Measurements from ENCODE around the gene PIAS3.
"Not testable (repeated sequence)": the region's sequence is repeated elsewhere in the genome, so short reads cannot be mapped to it uniquely, and the experiment has no call there.

Gene PIAS3

DNA sequence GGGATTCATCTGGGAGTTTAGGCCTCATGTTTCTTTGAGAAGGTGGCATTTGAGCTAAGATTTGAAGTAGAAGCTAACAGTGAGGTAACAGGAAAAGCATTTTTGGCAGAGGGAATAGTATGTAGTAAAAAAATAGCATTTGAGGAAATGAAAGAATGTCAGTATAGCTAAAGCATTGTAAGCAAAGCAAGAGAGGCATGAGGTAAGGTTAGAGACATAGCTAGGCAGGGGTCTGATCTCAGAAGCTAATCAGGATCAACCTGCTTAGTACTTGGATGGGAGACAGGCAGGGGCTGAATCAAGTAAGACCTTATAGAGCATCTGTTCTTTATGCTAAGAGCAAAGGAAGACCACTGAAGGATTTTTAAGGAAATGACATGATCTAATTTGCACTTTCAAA is 30.9 kb downstream of the PIAS3 start:
- Histone ChIP-seq H2AFZ (ENCODE audit: low read depth) (no peak overlapping the region), H3K79me2 (ENCODE audit: insufficient read depth, low read depth) (peaks cover 33% of the 10 kb centered on the region), H3K9ac (no peak overlapping the region), H3K4me3 (IDR thresholded peaks at IDR 0.05; ENCODE audit: insufficient read depth, low read depth, low read length) (no peak overlapping the region), H3K4me1 (ENCODE audit: low read depth, poor library complexity, severe bottlenecking) (peaks cover 45% of the 10 kb centered on the region), H4K20me1 (ENCODE audit: insufficient read depth) (no peaks in the 10 kb centered on the region), H3K4me2 (peak overlapping the region; percentile 1; the same call in 1 of the 2 replicates), H3K27me3 (ENCODE audit: insufficient read depth, low read depth) (no peaks in the 10 kb centered on the region), H3K36me3 (ENCODE audit: insufficient read depth) (peaks cover 39% of the 10 kb centered on the region), H3K27ac (peak overlapping the region; percentile 0; the same call in 1 of the 2 replicates)
- TF ChIP-seq, protein P1, sequence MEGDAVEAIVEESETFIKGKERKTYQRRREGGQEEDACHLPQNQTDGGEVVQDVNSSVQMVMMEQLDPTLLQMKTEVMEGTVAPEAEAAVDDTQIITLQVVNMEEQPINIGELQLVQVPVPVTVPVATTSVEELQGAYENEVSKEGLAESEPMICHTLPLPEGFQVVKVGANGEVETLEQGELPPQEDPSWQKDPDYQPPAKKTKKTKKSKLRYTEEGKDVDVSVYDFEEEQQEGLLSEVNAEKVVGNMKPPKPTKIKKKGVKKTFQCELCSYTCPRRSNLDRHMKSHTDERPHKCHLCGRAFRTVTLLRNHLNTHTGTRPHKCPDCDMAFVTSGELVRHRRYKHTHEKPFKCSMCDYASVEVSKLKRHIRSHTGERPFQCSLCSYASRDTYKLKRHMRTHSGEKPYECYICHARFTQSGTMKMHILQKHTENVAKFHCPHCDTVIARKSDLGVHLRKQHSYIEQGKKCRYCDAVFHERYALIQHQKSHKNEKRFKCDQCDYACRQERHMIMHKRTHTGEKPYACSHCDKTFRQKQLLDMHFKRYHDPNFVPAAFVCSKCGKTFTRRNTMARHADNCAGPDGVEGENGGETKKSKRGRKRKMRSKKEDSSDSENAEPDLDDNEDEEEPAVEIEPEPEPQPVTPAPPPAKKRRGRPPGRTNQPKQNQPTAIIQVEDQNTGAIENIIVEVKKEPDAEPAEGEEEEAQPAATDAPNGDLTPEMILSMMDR (conservative IDR thresholded peaks at IDR 0.05; ENCODE audit: low read depth, low read length): no peak

DNA sequence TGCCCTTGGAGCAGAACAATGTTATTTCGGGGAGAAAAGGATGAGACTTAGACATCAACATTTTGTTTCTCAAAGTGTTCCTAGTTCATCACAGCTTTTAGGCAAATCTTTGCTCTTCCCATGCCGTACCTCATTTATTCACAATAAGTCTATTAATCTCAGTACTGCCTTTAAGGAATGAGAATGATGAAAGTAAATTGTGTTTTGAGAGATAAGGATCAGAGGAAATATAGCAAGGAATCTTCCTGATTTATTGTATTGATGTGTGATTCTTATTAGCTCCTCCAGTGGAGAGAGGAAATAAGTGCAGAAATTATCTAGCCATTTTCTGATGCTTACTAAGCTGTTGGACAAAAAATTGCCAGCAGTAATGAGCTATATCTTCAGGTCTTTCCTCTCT is 32.9 kb downstream of the PIAS3 start:
- H3K36me3 ChIP-seq (ENCODE audit: insufficient read depth): peaks cover 37% of the 10 kb centered on the region
- peaks cover 39% of the 10 kb centered on the region for H3K79me2 ChIP-seq (ENCODE audit: insufficient read depth, low read depth)
- H2AFZ ChIP-seq (ENCODE audit: low read depth): no peak overlapping the region
- no peak overlapping the region for H3K9ac ChIP-seq
- TF ChIP-seq, protein P1 (conservative IDR thresholded peaks at IDR 0.05; ENCODE audit: low read depth, low read length): peak; percentile 46; the same call in 1 of the 2 replicates
- no peak overlapping the region for H3K27ac ChIP-seq
- H3K4me3 ChIP-seq (IDR thresholded peaks at IDR 0.05; ENCODE audit: insufficient read depth, low read depth, low read length): no peak overlapping the region
- H3K4me1 ChIP-seq (ENCODE audit: low read depth, poor library complexity, severe bottlenecking): peaks cover 49% of the 10 kb centered on the region
- no peaks in the 10 kb centered on the region for H4K20me1 ChIP-seq (ENCODE audit: insufficient read depth)
- no peaks in the 10 kb centered on the region for H3K27me3 ChIP-seq (ENCODE audit: insufficient read depth, low read depth)
- peak overlapping the region; percentile 96; the same call in 1 of the 2 replicates for H3K4me2 ChIP-seq

DNA sequence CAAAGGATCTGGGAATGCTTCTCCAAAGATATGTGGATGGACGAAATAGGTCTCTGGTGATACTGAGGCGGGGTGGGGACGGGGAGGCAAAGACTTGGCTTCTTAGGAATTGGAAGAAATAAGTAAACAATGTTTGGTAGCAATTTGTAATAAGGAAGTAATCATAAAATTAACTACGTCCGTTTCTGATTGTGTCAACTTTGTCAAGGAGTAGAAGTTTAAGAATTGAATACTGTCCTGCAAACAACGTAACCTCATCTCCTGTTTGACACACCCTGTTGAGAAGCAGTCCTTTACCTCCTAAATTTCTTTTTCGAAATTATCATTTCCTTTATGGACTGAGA is 34.4 kb downstream of the PIAS3 start:
- peak overlapping the region; percentile 89 for H2AFZ ChIP-seq (ENCODE audit: low read depth)
- peak overlapping the region; percentile 96 for H3K4me2 ChIP-seq
- TF ChIP-seq, protein P1 (conservative IDR thresholded peaks at IDR 0.05; ENCODE audit: low read depth, low read length): no peak
- H3K27me3 ChIP-seq (ENCODE audit: insufficient read depth, low read depth): no peaks in the 10 kb centered on the region
- H3K4me3 ChIP-seq (IDR thresholded peaks at IDR 0.05; ENCODE audit: insufficient read depth, low read depth, low read length): peak overlapping the region; percentile 96
- H3K27ac ChIP-seq: peak overlapping the region; percentile 72
- peaks cover 55% of the 10 kb centered on the region for H3K4me1 ChIP-seq (ENCODE audit: low read depth, poor library complexity, severe bottlenecking)
- no peaks in the 10 kb centered on the region for H4K20me1 ChIP-seq (ENCODE audit: insufficient read depth)
- peaks cover 51% of the 10 kb centered on the region for H3K79me2 ChIP-seq (ENCODE audit: insufficient read depth, low read depth)
- H3K9ac ChIP-seq: peak overlapping the region; percentile 82
- peaks cover 27% of the 10 kb centered on the region for H3K36me3 ChIP-seq (ENCODE audit: insufficient read depth)

DNA sequence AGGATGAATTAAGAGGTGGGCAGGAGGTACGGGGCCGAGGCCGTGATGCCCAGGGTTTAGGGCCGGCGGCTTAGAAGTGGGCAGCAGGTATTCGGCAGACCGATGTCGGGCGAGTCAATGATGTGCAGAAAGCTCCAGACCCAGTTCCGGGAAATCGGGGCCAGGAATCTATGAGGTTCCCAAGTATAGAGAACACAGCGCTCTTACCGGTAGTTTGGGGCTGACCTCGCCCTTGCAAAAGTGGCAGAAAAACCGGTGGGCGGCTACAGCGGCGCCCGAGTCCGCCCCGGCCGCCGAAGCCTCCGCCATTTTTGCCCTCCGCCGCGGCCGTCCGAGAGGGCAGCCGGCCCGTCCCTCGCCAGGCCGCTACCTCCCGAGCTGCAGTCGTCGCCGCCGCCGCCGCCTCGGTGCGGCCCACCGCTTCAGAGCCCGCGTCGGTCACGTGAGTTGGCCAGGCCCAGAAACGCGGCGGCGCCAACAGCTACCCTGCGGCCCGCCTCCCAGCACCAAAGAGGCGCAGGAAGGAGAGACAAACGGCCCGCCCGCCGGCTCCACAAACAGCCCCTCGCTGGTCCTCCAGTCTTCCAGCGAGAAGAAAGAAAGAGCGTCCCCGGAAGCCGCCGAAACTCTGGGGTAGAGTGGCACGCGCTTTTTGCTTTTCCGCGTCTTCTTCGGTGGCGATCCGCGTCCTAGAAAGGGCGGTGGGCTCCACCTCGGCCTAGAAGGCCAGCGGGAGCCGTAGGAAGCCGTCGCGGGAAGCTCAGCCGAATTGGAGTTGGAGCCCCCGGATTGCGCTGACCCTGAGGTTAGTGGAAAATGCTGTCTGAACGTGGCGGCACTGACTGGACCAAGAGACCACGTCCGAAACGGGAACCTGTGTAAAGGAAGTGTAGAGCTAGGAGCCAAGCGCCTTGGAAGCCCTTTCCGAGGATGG is 35.0 kb downstream of the PIAS3 start, which contains the start of the genes POLR3C and RNF115:
Gene POLR3C (plus strand): TSS at position 636 of the 934 bp plus-strand sequence. CDS start 1,577 bp downstream, outside the sequence.
Gene RNF115 (minus strand): TSS at position 531 of the 934 bp plus-strand sequence. CDS start 222 bp downstream, at position 309.
- peak within 1 kb of the TSS; percentile 89 for H2AFZ ChIP-seq (ENCODE audit: low read depth)
- no peaks in the 10 kb centered on the region for H4K20me1 ChIP-seq (ENCODE audit: insufficient read depth)
- peak within 1 kb of the TSS; percentile 72 for H3K27ac ChIP-seq
- H3K36me3 ChIP-seq (ENCODE audit: insufficient read depth): peaks cover 25% of the 10 kb centered on the region
- peaks cover 56% of the 10 kb centered on the region for H3K79me2 ChIP-seq (ENCODE audit: insufficient read depth, low read depth)
- TF ChIP-seq, protein P1 (conservative IDR thresholded peaks at IDR 0.05; ENCODE audit: low read depth, low read length): no peak
- peak within 1 kb of the TSS; percentile 96 for H3K4me2 ChIP-seq
- peak within 1 kb of the TSS; percentile 96 for H3K4me3 ChIP-seq (IDR thresholded peaks at IDR 0.05; ENCODE audit: insufficient read depth, low read depth, low read length)
- no peaks in the 10 kb centered on the region for H3K27me3 ChIP-seq (ENCODE audit: insufficient read depth, low read depth)
- H3K9ac ChIP-seq: peak within 1 kb of the TSS; percentile 82
- peaks cover 58% of the 10 kb centered on the region for H3K4me1 ChIP-seq (ENCODE audit: low read depth, poor library complexity, severe bottlenecking)

DNA sequence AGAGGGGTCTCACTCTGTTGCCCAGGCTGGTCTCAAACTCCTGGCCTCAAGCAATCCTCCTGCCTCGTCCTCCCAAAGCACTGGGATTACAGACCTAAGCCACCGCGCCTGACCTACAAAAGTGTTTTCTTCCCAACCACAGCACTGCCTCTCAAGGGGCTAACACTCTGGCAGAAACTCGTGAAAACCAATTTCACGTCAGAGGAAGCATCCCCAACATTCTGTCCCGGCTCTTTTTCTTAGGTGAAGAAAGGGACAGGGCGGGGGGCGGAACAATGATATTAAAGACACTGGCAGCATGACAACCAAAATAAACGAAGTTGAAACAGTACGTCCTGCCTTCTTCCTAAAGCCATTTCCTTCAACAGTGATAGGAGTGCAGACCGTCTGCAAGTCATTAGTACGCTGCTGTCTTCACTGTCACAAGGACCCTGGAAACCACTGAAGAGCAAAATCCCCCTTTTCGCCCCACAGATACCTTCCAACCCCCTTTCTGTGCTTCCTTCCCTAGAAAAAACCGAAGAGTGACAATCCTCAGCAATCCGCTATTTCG is 36.0 kb downstream of the PIAS3 start:
- not testable (repeated sequence) for H3K27me3 ChIP-seq (ENCODE audit: insufficient read depth, low read depth); H2AFZ ChIP-seq (ENCODE audit: low read depth); H3K27ac ChIP-seq; H4K20me1 ChIP-seq (ENCODE audit: insufficient read depth); H3K4me3 ChIP-seq (IDR thresholded peaks at IDR 0.05; ENCODE audit: insufficient read depth, low read depth, low read length); H3K4me2 ChIP-seq; H3K9ac ChIP-seq
- H3K36me3 ChIP-seq (ENCODE audit: insufficient read depth): peaks cover 20% of the 10 kb centered on the region
- H3K79me2 ChIP-seq (ENCODE audit: insufficient read depth, low read depth): peaks cover 59% of the 10 kb centered on the region
- H3K4me1 ChIP-seq (ENCODE audit: low read depth, poor library complexity, severe bottlenecking): peaks cover 54% of the 10 kb centered on the region

DNA sequence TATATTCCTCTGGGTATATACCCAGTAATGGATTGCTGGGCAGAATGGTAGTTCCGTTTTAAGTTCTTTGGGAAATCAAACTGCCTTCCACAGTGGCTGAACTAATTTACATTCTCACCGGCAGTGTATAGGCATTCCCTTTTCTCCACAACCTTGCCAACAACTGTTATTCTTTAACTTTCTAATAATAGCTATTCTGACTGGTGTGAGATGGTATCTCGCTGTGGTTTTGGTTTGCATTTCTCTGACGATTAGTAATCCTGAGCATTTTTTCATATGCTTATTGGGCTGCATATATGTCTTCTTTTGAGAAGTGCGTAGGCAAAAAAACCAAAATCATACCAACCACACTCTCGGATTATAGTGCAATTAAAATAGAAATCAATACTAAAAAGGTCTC is 40.8 kb downstream of the PIAS3 start:
- H3K4me3 ChIP-seq (IDR thresholded peaks at IDR 0.05; ENCODE audit: insufficient read depth, low read depth, low read length); H3K27ac ChIP-seq: not testable (repeated sequence)
- H3K4me2 ChIP-seq: peak overlapping the region; percentile 62

More for the DNA sequence above, 40.8 kb downstream of the PIAS3 start:
- H3K36me3 ChIP-seq (ENCODE audit: insufficient read depth); H3K27me3 ChIP-seq (ENCODE audit: insufficient read depth, low read depth); H4K20me1 ChIP-seq (ENCODE audit: insufficient read depth); H2AFZ ChIP-seq (ENCODE audit: low read depth); H3K9ac ChIP-seq: not testable (repeated sequence)
- Histone ChIP-seq H3K79me2 (ENCODE audit: insufficient read depth, low read depth) (peaks cover 44% of the 10 kb centered on the region), H3K4me1 (ENCODE audit: low read depth, poor library complexity, severe bottlenecking) (peaks cover 38% of the 10 kb centered on the region)

All from KMS-11 (cell line).